ENCODE measurements around the gene SOS2. TPM values are rescaled to one million over a fixed set of nuclear protein-coding genes. Genes with fewer than 3 reads are reported as not detected.
A peak's percentile ranks its signal among the peaks of the same experiment; 100 is the strongest.

Gene SOS2
- total RNA-seq, 1 experiment from 2014 or later: 9.4 TPM

GRCh38 chr14:50230401-50230700 is 1.0 kb downstream of the SOS2 start:
- no peak overlapping the region for H2BK120ac ChIP-seq (ENCODE audit: low read depth, low read length, poor library complexity, severe bottlenecking)
- peaks cover 7% of the 10 kb centered on the region for H3K23me2 ChIP-seq (ENCODE audit: insufficient read length, low read depth, low read length, poor library complexity, severe bottlenecking)
- no peak overlapping the region for H3K23ac ChIP-seq (ENCODE audit: insufficient read length, low read depth, low read length)
- WGBS (ENCODE audit: extremely low coverage, insufficient read length, low lambda C conversion rate): no CpG with 5 or more reads among the region's 6 CpGs
- H3K79me1 ChIP-seq (ENCODE audit: insufficient read depth, low read depth, low read length, poor library complexity, severe bottlenecking): no peaks in the 10 kb centered on the region
- no peak overlapping the region for H3T11ph ChIP-seq (ENCODE audit: low read length)
- H2BK15ac ChIP-seq (ENCODE audit: low read depth, low read length): no peak overlapping the region
- DNase-seq: no peak
- no peaks in the 10 kb centered on the region for H3K4me1 ChIP-seq (ENCODE audit: insufficient read depth, low read length)
- Mint-ChIP-seq H3K36me3 (ENCODE audit: insufficient read depth in 1 of 3, low read depth in 3 of 3) (peaks cover 8% of the 10 kb centered on the region in 3 experiments), H3K4me1 (peaks cover 32 to 34% of the 10 kb centered on the region in 2 experiments), H3K9me3 (peaks cover 5 to 10% of the 10 kb centered on the region in 2 experiments), H3K4me3 (peak overlapping the region; percentile 82 to 91), H3K27me3 (ENCODE audit: low read depth) (no peaks in the 10 kb centered on the region), H3K27ac (no peak overlapping the region)
- no peaks in the 10 kb centered on the region for H4K20me1 ChIP-seq (ENCODE audit: control insufficient read depth, insufficient read depth, insufficient read length)
- H2BK12ac ChIP-seq (ENCODE audit: insufficient read length, low read depth, low read length): no peak overlapping the region
- no peak overlapping the region for H4K5ac ChIP-seq (ENCODE audit: insufficient read length, low read depth, low read length)
- H3K79me2 ChIP-seq (ENCODE audit: insufficient read depth, low read length): 0 out of 2 replicates have a peak, but pooled peaks cover 4% of the 10 kb centered on the region
- H2AFZ ChIP-seq (ENCODE audit: low read length): no peak overlapping the region
- H3K27me3 ChIP-seq (ENCODE audit: insufficient read depth, low read length): no peaks in the 10 kb centered on the region
- no peak overlapping the region for H2BK5ac ChIP-seq (ENCODE audit: insufficient read length, low read length)
- H3K9ac ChIP-seq (ENCODE audit: extremely low read depth, insufficient read length, low read length): peak overlapping the region; percentile 47
- H2AK5ac ChIP-seq (ENCODE audit: insufficient read length, low read length): no peak overlapping the region
- H3K9me3 ChIP-seq (ENCODE audit: control insufficient read depth, low read depth, low read length): no peaks in the 10 kb centered on the region
- H3K56ac ChIP-seq (ENCODE audit: insufficient read length, low read depth, low read length): no peak overlapping the region
- H4K91ac ChIP-seq (ENCODE audit: insufficient read length, low read depth, low read length): no peak overlapping the region
- H3K18ac ChIP-seq (ENCODE audit: insufficient read length, low read depth, low read length): no peak overlapping the region
- no peak overlapping the region for H3K4ac ChIP-seq (ENCODE audit: low read depth, low read length)
- no peak overlapping the region for H4K8ac ChIP-seq (replicated peaks; ENCODE audit: insufficient read length, low read depth, low read length)
- peak overlapping the region; percentile 84 for H3K4me2 ChIP-seq (ENCODE audit: insufficient read depth, insufficient read length, low read length)
- H3K27ac ChIP-seq (ENCODE audit: insufficient read length, low read depth, low read length): no peak overlapping the region
- no peak for TF ChIP-seq CTCF (conservative IDR thresholded peaks at IDR 0.05)
- H3K14ac ChIP-seq (ENCODE audit: insufficient read depth, low read length): no peak overlapping the region
- H2BK20ac ChIP-seq (ENCODE audit: low read depth, low read length, poor library complexity, severe bottlenecking): no peak overlapping the region

Measured in H9 (cell line).